NB4 (cell line): ENCODE data around the gene MICU1.

Experiments used
- DNase-seq: peaks from one replicate; pipeline ENCODE4 v3.0.0; 2010; ENCODE audit warnings: low read depth
- H3K4me3 ChIP-seq: one replicate; pipeline ENCODE4 v1.5.1; 2011; ENCODE audit warnings: mild to moderate bottlenecking, low read depth, low read length, moderate library complexity
- MYC ChIP-seq: IDR thresholded peaks from 2 replicates; pipeline ENCODE4 v1.6.1; 2011; ENCODE audit warnings: low read depth, low read length
- POLR2A ChIP-seq: IDR thresholded peaks from 2 replicates; pipeline ENCODE4 v1.6.1; 2011; ENCODE audit warnings: mild to moderate bottlenecking; ENCODE audit not compliant: insufficient read length; ENCODE audit errors: extremely low read depth
- TF ChIP-seq, protein P1 (sequence below): IDR thresholded peaks from 2 replicates; pipeline ENCODE4 v1.6.1; 2011; ENCODE audit warnings: low read depth, low read length
- TF ChIP-seq, protein P2 (sequence below): IDR thresholded peaks from one replicate; pipeline ENCODE4 v1.5.1; 2012; ENCODE audit warnings: low read depth, low read length

MICU1 gene

DNA sequence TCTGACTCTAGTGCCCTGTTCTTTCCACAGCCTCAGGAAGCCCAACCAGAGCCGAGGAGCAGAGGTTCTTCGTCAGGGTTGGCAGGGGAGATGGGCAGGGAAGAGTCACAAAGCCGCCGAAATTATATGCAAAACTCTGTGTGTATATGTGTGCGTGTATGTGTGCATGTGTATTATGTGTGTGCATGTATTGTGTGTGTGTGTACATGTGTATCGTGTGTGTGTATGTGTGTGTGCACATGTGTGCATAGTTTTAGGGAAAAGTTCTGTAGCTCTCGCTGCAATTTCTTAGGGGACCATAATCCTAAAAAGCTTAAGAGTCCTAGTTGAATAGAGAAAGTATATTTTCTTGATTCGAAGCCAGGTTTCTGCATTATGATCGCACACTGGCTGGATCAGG is 288.2 kb downstream of the MICU1 start:
- no peak overlapping the region for H3K4me3 ChIP-seq
- TF ChIP-seq, protein P1, sequence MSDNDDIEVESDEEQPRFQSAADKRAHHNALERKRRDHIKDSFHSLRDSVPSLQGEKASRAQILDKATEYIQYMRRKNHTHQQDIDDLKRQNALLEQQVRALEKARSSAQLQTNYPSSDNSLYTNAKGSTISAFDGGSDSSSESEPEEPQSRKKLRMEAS = no peak
- TF ChIP-seq, protein P2, sequence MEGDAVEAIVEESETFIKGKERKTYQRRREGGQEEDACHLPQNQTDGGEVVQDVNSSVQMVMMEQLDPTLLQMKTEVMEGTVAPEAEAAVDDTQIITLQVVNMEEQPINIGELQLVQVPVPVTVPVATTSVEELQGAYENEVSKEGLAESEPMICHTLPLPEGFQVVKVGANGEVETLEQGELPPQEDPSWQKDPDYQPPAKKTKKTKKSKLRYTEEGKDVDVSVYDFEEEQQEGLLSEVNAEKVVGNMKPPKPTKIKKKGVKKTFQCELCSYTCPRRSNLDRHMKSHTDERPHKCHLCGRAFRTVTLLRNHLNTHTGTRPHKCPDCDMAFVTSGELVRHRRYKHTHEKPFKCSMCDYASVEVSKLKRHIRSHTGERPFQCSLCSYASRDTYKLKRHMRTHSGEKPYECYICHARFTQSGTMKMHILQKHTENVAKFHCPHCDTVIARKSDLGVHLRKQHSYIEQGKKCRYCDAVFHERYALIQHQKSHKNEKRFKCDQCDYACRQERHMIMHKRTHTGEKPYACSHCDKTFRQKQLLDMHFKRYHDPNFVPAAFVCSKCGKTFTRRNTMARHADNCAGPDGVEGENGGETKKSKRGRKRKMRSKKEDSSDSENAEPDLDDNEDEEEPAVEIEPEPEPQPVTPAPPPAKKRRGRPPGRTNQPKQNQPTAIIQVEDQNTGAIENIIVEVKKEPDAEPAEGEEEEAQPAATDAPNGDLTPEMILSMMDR = no peak
- TF ChIP-seq MYC (no peak), POLR2A (no peak)
- no peak for DNase-seq

DNA sequence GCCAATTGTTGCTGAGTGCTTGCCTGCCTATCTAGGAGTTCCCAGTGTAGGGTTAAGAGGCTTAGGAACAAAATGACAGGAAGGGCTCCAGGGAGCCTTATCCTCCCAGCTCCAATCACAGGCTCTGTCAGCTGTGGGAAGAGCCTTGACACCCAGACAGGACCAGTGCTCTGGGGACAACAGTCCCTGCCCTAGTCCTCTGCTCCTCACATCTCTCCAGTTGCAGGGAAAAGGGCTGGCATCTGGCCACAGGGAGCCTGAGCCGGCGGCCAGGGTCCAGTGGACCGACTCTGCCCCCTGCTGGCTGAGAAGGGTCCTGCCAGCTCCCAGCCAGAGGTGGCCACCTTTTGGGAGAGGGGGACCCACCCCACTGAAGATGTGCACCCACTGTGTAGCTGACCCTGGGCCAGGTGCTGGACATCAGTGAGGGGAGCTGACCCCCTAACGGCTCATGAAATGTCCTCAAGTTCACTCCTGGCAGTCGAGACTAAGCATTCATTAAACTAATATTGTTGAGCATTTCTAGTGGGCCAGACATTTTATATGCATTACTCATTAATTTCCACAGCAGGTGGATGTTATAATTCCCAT is 288.7 kb downstream of the MICU1 start:
- no peak overlapping the region for H3K4me3 ChIP-seq
- TF ChIP-seq MYC (0 out of 2 replicates have a peak, but pooled peaks have one; percentile 2), POLR2A (no peak)
- TF ChIP-seq, protein P2 = peak; percentile 95
- TF ChIP-seq, protein P1 = peak; percentile 6; the same call in 1 of the 2 replicates
- DNase-seq = peak; percentile 71

DNA sequence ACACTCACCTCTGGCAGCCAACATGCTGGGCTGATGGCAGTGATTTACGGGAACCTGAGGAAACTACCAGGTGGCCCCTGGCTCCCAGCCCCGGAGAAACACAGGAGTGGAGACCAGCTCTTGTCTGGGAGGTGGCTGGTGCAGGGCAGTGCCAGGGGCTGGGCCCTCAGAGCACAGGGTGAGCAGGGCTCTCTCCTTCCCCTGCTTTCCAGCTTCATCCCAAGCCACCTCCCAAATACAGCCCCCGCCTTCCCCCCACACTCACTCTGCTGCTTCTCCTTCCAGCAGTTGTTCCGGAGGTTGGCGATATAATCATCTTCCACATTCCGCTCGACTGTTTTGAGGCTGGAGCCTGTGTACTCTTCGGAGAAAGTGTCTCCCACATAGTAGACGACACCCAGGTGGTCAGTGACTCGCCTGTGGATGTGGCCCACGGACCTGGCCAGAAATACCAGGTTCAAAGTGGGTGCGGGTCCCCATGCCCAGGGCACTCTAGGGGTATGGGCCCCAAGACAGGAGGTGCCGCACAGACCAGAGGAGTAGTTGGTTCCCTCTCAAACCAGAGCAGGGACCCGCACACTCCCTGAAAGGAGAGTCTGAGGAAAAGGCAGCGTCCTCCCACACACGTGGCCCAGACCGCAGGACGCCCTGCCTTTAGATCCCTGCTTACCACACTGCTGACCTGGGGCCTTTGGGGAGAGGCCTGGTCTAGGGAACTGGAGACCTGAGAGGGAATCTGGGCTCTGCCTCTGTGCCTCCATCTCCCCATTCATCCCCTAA is 289.4 kb downstream of the MICU1 start:
- DNase-seq = peak; percentile 35
- no peak overlapping the region for H3K4me3 ChIP-seq
- TF ChIP-seq, protein P1 = peak; percentile 30; the same call in 1 of the 2 replicates
- TF ChIP-seq POLR2A (no peak), MYC (peak; percentile 10; the same call in 1 of the 2 replicates)

DNA sequence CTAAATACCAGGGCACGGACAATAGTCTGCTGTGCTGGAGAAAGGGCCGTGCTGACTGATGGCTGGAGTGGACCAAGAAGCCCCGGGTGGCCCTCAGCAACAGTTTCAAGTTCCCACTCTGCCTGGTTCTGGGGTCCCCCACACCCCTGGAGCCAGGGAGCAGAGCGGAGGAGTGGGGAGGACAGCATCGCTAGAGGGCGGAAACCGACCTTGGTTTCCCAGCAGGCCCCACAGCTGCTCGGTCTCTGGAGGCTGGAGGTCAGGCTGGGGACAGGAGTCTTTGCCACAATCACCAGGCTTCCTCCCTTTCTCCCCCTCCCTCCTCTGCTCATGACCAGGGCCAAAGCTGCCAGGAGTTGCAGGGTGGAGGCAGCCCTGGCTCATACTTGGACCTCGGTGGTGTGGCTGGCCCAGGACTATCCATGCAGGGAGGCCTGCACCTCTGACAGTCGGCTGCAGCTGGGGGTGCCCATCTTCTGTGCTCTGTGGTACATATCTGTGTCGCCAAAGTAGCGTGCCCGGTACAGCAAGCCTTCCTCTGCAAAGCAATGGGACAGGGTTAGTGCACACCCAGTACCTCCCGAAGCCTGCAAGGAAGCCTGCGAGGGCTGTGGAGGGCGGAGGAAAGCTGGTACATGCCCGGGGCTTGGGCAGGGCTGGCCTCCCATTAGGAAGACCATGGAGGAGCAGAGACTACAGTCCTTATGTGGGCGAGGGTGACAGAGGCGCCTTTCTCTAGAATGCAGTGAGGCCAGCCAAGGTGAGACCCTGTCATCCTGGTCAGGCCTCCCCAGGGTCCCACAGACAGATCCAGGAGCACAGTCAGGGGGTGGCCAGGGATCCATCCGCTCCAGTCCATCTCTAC is 290.3 kb downstream of the MICU1 start:
- no peak overlapping the region for H3K4me3 ChIP-seq
- peak; percentile 73 for DNase-seq
- TF ChIP-seq, protein P1 = no peak
- TF ChIP-seq POLR2A (no peak), MYC (no peak)
- TF ChIP-seq, protein P2 = no peak

DNA sequence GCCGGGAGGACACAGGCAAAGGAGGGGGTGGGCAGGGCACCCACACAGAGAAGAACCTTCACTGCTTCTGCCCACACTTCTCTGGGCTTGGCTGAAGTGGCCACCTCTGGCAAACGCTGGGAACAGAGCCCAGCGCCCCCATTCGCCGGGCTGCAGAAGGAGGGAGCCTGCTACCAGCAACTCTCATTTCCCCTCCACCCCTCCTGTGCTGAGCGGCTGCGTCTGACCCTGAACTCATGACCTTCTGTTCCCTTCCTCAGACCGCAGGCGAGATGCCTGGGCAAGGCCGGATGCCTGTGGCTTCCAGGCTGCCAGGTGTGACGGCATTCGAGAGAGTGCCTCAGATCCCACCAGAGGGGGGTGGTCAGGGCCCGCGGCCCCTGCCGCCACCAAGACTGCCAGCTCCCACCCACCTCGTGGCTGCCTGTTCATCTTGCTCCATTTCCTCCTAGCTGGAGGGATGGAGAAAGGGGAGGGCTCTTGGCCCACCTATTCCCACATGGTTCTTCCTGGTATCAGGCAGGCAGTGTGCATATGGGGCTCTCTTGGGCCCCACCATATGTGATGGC is 291.0 kb downstream of the MICU1 start:
- peak; percentile 83 for DNase-seq
- no peak overlapping the region for H3K4me3 ChIP-seq

More for the DNA sequence above, 291.0 kb downstream of the MICU1 start:
- TF ChIP-seq MYC (peak; percentile 74), POLR2A (no peak)
- TF ChIP-seq, protein P1 = peak; percentile 68
- TF ChIP-seq, protein P2 = no peak
